PC-9 (cell line): ENCODE measurements around the gene ASCL3.

Source experiments
- EZH2 ChIP-seq: fragments of 200-600 bp; sonication (generic); IDR thresholded peaks from 2 replicates; pipeline ENCODE4 v1.8.0; 2017; ENCODE audit warnings: antibody characterized with exemption, low read depth
- TF ChIP-seq, protein P1 (sequence below): fragments of 200-600 bp; sonication (generic); conservative IDR thresholded peaks from 2 replicates; pipeline ENCODE4 v1.6.1; 2017; ENCODE audit warnings: mixed run types, antibody characterized with exemption, mild to moderate bottlenecking, moderate library complexity

DNA sequence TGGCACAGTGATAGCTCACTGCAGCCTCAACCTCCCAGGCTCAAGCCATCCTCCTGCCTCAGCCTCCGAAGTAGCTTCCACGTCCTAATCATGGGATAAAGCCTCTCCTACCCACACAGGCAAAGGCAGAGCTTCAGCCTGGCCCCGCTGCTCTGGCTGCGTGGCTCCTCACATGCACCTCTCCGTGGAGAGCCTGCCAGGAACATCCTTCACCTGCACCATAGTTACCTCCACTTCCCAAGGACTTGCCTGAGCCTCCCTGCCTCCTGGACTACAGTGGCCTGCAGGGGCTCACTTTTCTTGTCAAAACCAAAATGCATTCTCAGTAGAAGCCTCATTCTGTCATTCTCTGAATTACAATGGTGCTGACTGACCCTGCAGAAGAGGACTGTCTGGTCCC lies 16.6 kb downstream of the ASCL3 start:
- TF ChIP-seq, protein P1, sequence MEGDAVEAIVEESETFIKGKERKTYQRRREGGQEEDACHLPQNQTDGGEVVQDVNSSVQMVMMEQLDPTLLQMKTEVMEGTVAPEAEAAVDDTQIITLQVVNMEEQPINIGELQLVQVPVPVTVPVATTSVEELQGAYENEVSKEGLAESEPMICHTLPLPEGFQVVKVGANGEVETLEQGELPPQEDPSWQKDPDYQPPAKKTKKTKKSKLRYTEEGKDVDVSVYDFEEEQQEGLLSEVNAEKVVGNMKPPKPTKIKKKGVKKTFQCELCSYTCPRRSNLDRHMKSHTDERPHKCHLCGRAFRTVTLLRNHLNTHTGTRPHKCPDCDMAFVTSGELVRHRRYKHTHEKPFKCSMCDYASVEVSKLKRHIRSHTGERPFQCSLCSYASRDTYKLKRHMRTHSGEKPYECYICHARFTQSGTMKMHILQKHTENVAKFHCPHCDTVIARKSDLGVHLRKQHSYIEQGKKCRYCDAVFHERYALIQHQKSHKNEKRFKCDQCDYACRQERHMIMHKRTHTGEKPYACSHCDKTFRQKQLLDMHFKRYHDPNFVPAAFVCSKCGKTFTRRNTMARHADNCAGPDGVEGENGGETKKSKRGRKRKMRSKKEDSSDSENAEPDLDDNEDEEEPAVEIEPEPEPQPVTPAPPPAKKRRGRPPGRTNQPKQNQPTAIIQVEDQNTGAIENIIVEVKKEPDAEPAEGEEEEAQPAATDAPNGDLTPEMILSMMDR = no peak
- TF ChIP-seq EZH2 = no peak
